NB4 (cell line): ENCODE measurements around the gene RAPGEF5.

Experiments
- DNase-seq: peaks from one replicate; pipeline ENCODE4 v3.0.0; 2010; ENCODE audit warnings: low read depth
- H3K4me3 ChIP-seq: one replicate; pipeline ENCODE4 v1.5.1; 2011; ENCODE audit warnings: mild to moderate bottlenecking, low read depth, low read length, moderate library complexity
- CTCF ChIP-seq: IDR thresholded peaks from one replicate; pipeline ENCODE4 v1.5.1; 2012; ENCODE audit warnings: low read depth, low read length
- MAX ChIP-seq: IDR thresholded peaks from 2 replicates; pipeline ENCODE4 v1.6.1; 2011; ENCODE audit warnings: low read depth, low read length
- MYC ChIP-seq: IDR thresholded peaks from 2 replicates; pipeline ENCODE4 v1.6.1; 2011; ENCODE audit warnings: low read depth, low read length
- POLR2A ChIP-seq: IDR thresholded peaks from 2 replicates; pipeline ENCODE4 v1.6.1; 2011; ENCODE audit warnings: mild to moderate bottlenecking; ENCODE audit not compliant: insufficient read length; ENCODE audit errors: extremely low read depth

RAPGEF5 gene

GRCh38 chr7:22231806-22232205, 125.1 kb downstream of the RAPGEF5 start:
- DNase-seq, result no peak
- H3K4me3 ChIP-seq, result no peak overlapping the region
- no peak for TF ChIP-seq POLR2A
- no peak for TF ChIP-seq CTCF
- TF ChIP-seq MYC, result no peak

GRCh38 chr7:22231141-22231540, 125.8 kb downstream of the RAPGEF5 start:
- H3K4me3 ChIP-seq, result no peak overlapping the region
- DNase-seq, result no peak
- TF ChIP-seq CTCF (no peak), POLR2A (no peak), MAX (no peak), MYC (no peak)

GRCh38 chr7:22230238-22230637, 126.7 kb downstream of the RAPGEF5 start:
- DNase-seq, result no peak
- TF ChIP-seq CTCF (no peak), MAX (no peak), POLR2A (no peak), MYC (no peak)
- no peak overlapping the region for H3K4me3 ChIP-seq

- no peak overlapping the region for H3K4me3 ChIP-seq
- DNase-seq, result no peak
- no peak for TF ChIP-seq MAX
- no peak for TF ChIP-seq CTCF
- no peak for TF ChIP-seq MYC
- TF ChIP-seq POLR2A, result no peak
Measured at GRCh38 chr7:22229148-22229547, 127.8 kb downstream of the RAPGEF5 start.

GRCh38 chr7:22223807-22224206, 133.1 kb downstream of the RAPGEF5 start:
- H3K4me3 ChIP-seq, result no peak overlapping the region
- no peak for DNase-seq

More at GRCh38 chr7:22223807-22224206, 133.1 kb downstream of the RAPGEF5 start:
- no peak for TF ChIP-seq POLR2A
- TF ChIP-seq MAX, result no peak
- TF ChIP-seq CTCF, result no peak
- TF ChIP-seq MYC, result no peak
